HG03469 (cell line): ENCODE measurements around the gene CPNE9.

Experiments used
- ATAC-seq: cut with Tn5 transposase; IDR thresholded peaks from one replicate; pipeline ENCODE4 v1.9.1; 2021; ENCODE audit warnings: mild to moderate bottlenecking, moderate library complexity, moderate number of reproducible peaks; ENCODE audit not compliant: unreplicated experiment

Gene CPNE9

DNA sequence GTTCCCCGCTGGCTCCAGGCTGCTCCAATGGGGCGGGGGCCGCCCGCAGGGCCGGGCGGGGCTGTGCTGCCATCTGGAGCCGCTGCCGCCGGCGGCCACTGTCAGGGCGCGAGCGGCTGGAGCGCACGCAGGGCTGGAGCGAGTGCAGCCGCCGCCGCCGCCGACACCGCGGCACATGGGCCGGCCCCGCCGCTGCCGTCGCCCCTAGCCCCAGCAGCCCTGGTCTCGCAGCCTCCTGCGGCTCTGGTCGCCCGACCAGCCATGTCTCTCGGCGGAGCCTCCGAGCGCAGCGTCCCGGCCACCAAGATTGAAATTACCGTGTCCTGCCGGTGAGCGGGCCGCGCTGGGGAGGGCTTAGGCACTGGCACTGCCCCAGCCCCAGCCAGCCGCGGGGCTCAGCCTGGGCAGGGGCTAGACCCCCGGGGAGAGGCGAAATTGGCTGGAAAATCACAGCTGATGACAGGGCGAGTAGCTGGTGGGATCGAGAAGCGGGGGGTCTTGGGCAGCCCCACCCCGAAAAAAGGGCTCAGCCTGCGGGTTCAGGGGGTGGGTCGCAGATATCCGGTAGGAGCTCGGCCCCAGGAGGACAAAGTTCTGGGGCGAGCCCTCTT is at the start of gene CPNE9:
TSS of gene CPNE9 (plus strand) at position 98 of the 611 bp plus-strand sequence. CDS start at position 262, 164 bp downstream.
- ATAC-seq = no peak

- ATAC-seq = no peak
These were observed 43.8 kb upstream of the CPNE9 start for GRCh38 chr3:9659849-9660248.

GRCh38 chr3:9660972-9661371 is 42.7 kb upstream of the CPNE9 start:
- no peak for ATAC-seq

DNA sequence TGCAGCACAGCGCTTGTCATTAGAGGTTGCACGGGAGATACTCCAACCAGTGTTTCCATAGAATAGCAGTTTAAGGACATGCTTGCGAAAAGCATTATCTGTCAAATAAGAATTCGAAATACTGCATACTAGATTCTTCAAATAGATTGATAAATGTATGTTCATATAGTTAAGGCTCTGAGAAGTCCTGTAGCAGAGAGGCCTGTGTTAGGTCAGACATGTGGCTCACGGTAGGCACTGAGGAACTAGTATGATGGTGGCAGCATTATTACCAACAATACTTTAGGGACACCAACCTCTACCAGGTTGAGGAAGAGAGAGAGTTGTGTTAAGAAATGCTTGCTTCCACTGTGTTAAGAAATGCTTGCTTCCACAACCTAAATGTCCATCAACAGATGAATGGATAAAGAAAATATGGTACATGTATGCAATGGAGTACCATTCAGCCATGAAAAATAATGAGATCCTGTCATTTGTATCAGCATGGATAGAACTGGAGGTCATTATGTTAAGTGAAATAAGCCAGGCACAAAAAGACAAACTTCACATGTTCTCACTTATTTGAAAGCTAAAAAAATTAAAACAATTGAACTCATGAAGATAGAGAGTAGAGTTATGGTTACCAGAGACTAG is 39.4 kb upstream of the CPNE9 start:
- ATAC-seq = no peak

DNA sequence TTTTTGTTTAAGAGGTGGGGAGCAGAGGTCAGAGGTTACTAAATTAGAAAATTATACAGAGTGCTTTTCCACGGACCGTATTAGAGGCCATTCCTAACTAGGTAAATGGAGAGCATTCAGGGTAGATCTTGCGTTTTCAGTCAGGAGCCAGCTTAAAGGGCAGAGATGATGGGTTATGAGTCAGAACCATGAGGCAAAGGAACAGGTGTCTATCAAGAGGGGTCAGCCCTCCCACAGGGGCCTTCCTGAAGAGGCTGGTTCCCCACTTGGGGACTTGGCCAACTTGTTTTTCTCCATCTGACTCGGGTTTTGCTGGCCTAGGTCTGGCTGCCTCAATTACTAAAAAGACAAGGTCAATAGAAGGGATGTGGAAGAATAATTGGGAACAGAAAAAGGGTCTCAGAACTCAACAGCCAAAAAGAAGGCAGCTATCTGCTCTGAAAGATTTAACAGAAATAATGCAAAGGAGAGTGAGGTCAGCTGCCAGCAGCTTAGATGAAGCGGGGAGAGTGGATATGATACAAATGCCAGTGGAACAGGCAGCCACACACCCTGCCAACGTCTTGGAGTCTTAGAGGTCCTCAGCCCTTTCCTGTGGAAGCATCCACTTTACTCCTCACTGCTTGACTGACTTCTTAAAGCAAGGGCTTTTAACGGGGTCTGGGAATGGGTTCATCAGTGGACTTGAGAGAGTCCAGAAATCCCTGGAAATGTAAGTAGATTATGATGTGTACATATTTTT is 36.8 kb upstream of the CPNE9 start:
- ATAC-seq = no peak

DNA sequence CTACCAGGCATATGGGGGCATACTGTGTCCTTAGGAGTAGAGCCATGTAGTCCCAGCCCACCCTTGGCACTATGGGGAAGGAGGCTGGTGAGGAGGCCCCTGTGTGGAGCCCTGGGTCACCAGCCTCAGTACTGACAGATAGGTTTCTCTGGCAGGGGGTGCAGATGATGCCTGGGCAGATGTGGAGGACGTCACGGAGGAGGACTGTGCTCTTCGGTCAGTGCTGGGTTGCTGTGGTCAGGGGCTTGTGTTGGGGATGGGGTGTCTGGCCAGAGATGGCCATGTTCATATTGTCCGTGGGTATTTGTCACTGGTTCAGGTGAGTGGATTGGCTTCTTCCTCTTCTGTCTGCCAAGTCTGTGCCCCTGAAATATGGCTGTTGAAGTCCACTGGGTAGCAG is 34.4 kb upstream of the CPNE9 start:
- ATAC-seq = no peak

DNA sequence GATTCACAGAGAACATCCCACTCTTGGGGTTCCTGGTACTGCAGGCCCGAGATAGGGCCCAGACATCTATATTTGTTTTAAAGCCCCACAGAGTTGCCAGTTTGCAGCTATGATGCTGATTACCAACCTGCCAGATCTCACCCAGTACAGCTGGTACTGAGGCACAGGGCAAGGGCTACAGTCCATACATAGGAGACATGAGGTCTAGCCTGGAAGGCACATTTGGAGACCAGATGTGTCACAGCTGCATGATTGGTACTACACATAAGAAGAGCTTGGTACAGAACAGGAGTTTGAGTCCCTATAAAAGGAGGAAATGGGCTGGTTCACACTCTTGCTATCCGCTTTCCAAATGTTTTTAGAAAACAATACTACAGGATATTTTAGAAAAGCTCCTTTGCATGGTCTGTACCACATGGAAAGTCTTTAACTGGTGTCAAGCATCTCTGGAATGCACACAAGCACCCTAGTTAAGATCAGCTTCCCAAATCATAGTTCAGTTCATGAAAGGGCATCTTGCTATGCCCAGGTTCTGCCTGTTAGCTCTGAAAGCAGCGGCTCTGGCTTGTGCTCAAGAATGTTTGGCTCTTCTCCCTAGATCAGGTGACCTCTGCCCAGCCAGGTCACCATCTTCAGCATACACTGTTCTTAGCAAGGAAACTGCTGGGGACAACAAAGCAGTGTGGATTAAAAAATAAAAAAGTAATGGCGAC is 33.8 kb upstream of the CPNE9 start:
- ATAC-seq = no peak

GRCh38 chr3:9673082-9673481 is 30.6 kb upstream of the CPNE9 start:
- no peak for ATAC-seq

- no peak for ATAC-seq
These were observed 29.9 kb upstream of the CPNE9 start for GRCh38 chr3:9673752-9674151.

DNA sequence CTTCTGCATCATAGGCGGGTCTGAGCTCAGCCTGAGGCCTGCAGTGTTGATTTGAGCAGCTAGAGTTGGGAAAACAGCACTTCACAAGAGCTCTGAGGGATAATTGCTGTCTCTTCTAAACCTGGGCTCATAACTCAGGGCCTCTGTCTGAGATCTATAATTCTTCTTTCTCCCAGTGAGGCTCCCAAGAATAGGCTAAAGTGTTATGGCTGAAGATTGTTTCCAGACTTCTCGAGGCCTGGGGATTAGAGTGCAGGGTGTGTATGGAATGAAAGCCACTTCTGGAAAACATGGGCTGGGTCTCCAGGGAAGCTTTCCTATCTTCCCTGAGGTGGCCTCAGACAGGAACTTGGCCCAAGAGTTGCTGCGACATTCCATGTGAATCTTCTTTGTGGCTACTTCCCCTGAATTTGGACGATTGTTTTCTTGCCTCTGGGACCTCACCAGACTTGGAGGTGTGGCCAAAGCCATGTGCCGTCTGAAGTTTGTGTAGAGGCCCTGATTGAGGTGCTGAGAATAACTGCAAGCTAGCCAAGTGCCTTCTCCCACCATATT is 27.8 kb upstream of the CPNE9 start:
- no peak for ATAC-seq

DNA sequence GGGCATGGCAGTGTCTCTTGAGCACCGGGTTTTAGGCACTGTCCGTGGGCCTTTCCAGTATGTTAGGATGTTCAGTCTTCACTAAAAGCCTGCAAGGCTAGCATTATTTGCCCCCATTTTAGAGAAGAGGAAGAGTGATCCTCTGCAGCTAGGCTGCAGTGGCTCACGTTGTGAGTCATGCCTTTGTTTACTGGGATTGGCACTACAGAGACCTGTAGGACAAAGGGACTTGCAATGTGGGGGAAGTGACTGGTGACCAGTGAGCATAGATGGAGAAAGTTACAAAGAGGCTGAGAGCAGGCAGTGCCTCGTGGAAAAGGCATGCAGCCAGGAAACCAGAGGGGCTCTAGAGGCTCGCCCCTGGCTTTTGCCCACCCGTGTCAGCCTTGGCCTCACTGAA is 26.8 kb upstream of the CPNE9 start:
- no peak for ATAC-seq

DNA sequence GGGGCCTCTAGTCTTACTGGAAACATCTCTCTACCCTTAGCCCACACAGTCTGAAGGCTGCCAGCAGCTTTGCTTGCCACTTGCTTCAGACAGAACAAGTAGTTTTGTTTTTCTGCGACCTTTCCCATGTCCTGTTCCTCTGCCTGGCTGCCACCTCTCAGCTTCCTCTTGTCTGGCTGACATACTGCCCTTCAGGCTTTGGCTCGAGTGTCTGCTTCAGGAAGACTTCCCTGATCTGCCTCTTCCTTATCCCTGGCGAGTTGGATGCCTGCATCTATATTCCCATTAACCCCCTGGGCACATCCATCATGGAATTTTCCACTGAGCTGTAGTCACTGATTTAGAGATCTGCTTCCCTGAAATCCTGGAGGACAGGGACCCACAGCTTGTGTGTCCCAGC is 25.1 kb upstream of the CPNE9 start:
- no peak for ATAC-seq

DNA sequence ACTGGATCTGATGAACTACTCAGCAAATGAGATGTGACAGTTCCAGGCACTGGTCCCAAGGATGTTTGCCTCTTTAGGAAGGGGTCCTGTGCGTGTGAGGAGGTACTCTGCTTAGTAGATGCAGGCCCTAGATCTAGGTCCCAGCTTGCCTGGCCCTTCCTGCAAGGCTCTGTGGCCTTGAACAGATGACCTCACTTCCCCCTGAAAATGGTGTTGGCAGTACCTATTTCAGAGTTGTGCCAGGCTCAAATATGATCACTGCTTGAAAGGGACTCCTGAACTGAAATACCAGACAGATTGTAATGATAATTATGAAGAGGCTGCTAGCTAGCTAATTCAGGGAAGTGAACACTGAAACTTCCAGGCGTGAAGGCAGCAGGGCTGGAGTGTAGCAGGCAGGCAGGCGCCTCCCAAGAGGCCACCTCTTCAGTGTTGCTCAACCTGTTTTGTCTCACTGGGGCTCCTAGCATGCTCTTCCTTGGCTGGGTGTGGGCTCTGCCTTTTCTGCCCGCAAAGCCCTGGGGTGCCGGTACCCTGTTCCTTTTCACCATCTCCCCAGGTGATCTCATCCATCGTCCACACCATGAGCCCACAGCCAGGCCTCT is 24.1 kb upstream of the CPNE9 start:
- no peak for ATAC-seq

DNA sequence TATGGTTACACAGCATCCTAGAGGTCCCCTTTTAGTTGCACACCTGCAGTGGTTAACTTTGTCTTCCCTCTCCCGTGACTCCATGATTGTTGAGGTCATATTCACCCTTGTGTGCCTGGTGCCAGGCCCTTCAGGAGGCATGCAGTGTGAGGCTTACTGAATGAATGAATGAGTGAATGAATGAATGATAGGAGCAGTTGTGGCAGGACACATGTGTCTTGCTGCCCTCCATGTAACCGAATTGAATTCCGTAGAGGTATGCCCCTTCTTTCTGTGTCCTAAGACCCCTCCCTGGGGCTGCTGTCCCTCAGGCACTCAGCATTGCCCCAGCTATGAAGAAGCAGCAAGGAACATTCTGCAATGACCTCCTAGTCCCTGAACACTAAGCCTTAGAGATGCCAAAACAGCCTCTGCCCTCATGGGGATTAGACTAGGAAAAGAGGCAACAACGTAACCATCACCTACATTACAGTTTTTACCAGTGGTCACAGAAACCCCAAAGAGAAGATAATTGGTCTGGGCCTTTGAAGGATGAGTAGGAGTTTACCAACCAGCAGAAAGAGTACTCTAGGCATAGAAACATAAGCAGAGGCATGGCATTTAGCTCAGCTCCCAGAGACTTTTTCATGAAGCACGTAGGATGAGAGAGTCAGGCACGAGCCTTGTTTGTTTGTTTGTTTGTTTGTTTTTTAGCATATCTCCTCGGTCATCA is 22.5 kb upstream of the CPNE9 start:
- no peak for ATAC-seq

DNA sequence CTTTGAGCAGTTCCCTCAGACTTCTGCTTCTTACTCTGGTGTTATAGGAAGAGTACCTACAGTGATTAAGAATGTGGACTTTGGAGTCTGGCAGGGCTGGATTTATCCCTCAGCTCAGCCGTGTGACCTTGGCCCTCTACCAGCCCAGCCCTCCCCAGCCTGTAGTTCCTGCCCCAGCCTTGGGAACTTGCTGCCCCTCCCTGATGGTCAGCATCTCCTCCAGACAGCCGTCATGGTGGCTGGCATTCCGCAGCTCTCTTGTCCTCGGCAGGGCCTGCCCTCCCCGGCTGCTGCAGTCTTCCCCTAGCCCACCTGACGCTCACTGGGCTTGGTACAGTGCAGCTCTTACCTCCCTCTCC is 21.9 kb upstream of the CPNE9 start:
- ATAC-seq = no peak

- no peak for ATAC-seq
These were observed 21.5 kb upstream of the CPNE9 start for GRCh38 chr3:9682096-9682495.

DNA sequence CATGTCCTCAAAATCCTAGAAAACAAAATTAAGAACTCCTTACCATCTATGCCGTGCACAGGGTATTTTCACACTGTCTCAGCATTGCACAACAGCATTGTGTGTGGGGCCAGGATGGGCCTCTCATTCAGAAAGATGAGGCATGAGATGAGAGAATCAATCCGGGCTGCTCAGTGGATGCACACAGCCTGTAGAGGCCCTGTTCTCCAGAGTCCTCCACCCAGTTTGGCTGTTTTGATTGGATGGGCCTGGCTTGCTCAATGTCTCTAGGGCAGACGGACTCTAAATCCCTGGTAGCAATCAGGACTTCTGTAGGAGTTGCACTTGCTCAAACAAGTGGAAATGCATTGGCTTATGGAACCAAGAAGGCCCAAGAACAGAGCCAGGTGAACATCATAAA is 20.2 kb upstream of the CPNE9 start:
- no peak for ATAC-seq

DNA sequence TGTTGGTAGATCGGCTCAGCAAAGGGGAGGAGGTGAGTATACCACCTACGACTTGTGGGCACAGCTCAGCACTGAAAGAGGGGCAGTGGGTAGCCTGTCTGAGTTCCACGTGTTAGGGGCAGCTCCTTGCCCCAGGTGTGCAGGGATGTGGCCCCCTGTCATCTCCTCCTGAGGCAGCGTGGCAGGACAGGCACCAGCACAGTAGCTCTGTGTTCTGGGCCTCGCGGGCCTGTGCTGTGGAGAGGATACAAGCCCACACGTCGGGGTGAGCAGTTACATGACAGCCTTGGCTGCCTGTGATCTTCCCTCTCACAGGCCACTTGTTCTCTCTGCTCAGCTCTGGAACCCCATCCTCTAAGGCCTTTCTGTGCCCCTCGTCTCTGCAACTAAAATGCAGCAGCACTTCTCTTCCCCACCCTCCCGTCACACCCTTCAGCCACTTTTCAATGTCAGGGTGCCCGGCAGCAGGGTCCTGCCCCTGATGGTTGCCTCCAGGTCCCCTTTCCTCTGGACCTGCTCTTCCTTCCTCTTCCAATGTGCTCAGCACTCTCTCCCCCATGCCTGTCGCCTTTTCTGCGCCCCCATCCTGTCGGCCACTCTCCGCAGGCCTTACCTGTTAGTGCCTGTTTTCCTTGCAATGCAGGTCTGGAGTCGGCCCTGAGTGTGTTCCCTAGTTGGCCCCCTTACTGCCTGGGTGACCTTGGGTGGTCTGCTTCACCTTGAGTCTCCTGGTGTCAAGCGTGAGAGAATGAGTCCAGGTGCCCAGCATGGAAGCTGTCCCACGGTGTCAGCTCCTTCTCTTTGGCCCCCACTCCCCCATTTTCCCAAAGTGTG is 18.2 kb upstream of the CPNE9 start:
- no peak for ATAC-seq

DNA sequence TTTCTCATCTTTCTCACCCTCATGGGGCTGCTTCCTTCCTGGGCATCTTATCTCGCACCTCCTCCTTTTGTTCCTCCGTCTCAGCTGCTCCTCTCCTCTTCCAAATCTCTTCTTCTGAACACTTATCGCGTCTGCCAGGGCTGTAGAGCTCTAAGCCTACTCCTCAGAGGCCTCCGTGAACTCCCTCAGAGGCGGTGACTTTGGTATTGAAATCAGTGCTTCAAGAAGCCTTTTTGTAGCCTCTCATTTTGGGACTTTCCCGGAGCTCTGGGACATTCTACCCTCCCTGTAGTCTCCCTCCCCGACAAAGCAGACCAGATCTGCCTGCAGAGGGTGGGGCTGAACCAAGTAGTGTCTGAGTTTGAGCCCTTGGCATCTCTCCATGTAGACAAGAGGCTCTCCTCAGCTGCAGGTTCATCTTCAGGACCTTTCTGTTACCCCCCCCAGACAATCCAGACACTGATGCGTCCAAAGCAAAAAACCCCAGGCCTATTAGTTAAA is 17.5 kb upstream of the CPNE9 start:
- no peak for ATAC-seq
